K562 (cell line): ENCODE measurements around the gene MKNK1. TPM values are rescaled to one million over a fixed set of nuclear protein-coding genes. Genes with fewer than 3 reads are reported as not detected.

Experiments
- ATAC-seq: fragments of 200-7000 bp; cut with Tn5 transposase; 3 replicates; pipeline ENCODE4 v1.9.1; 2020; ENCODE audit warnings: moderate library complexity
- BruUV-seq: library from RNA; stranded (reverse); fragments of 400-500 nt; replicated peaks from 2 replicates; lab custom pipeline; 2021; lab: Mats Ljungman, UMichigan
- CTCF ChIA-PET: fragments of 300-600 bp; formaldehyde crosslinking; extraction: SDS; loops from one replicate; lab custom pipeline; 2021; ENCODE audit warnings: low intra/inter-chr PET ratio; lab: Yijun Ruan, JAX
- POLR2A ChIA-PET: fragments of 300-600, 350-650 bp; sonication (Branson Sonifier 250); formaldehyde crosslinking; extraction: SDS; loops from one replicate; lab custom pipeline; 2021; ENCODE audit warnings: antibody characterized with exemption, inconsistent platforms; lab: Yijun Ruan, JAX
- DNase-seq, 4 experiments: peaks; one replicate each; pipeline versions ENCODE4 v3.0.0 to v3.0.0-alpha.2; 2011 to 2018; ENCODE audit warnings: low spot score in 3 of 4, mixed read lengths in 3 of 4; ENCODE audit errors: extremely low read depth in 1 of 4
- FAIRE-seq: peaks from 2 replicates; lab custom pipeline; 2011; peaks lifted over from hg19 to GRCh38; lab: Jason Lieb, UNC
- H2AFZ ChIP-seq: 2 replicates; pipeline ENCODE4 v1.6.0; 2011; ENCODE audit warnings: low read depth, low read length, control low read depth, inconsistent platforms
- H3K27ac ChIP-seq: fragments of 200-600 bp; 3 replicates; pipeline ENCODE4 v1.8.0; 2011; ENCODE audit warnings: low read depth, mild to moderate bottlenecking, control low read depth, inconsistent platforms, low read length, moderate library complexity, mixed read lengths; ENCODE audit errors: extremely low read depth
- H3K27me3 ChIP-seq, 2 experiments: fragments of 300-600 bp in 1 of 2; 2 replicates in 1 of 2; 3 replicates in 1 of 2; pipeline versions ENCODE4 v1.6.0 to v1.8.0; 2011; ENCODE audit warnings: inconsistent platforms in 2 of 2, low read length in 2 of 2, mild to moderate bottlenecking in 1 of 2, mixed read lengths in 1 of 2, moderate library complexity in 1 of 2; ENCODE audit not compliant: control insufficient read depth in 2 of 2, insufficient read depth in 2 of 2
- H3K36me3 ChIP-seq: fragments of 300-600 bp; 3 replicates; pipeline ENCODE4 v1.8.0; 2011; ENCODE audit warnings: mild to moderate bottlenecking, low read length, inconsistent platforms; ENCODE audit not compliant: control insufficient read depth, insufficient read depth
- H3K4me1 ChIP-seq, 2 experiments: fragments of 200-600 bp in 1 of 2; replicated peaks in 1 of 2; 2 replicates in 1 of 2; 3 replicates in 1 of 2; pipeline versions ENCODE4 v1.5.1 to v1.8.0; 2011; ENCODE audit warnings: inconsistent platforms in 2 of 2, low read length in 2 of 2, mild to moderate bottlenecking in 1 of 2, mixed read lengths in 1 of 2, moderate library complexity in 1 of 2; ENCODE audit not compliant: control insufficient read depth in 2 of 2, insufficient read depth in 2 of 2
- H3K4me2 ChIP-seq: 2 replicates; pipeline ENCODE4 v1.6.1; 2011; ENCODE audit warnings: low read length, control low read depth, inconsistent platforms, mixed read lengths; ENCODE audit not compliant: insufficient read depth
- H3K4me3 ChIP-seq: fragments of 200-600 bp; sonication (generic), shearing (Covaris generic); 2 replicates; pipeline ENCODE4 v1.5.1; 2016; ENCODE audit warnings: control low read depth, inconsistent platforms
- H3K79me2 ChIP-seq: fragments of 200-600 bp; 3 replicates; pipeline ENCODE4 v1.8.0; 2011; ENCODE audit warnings: low read length, inconsistent platforms; ENCODE audit not compliant: control insufficient read depth, insufficient read depth
- H3K9ac ChIP-seq, 2 experiments: 2 replicates each; pipeline versions ENCODE4 v1.6.0 to v1.6.1; 2011; ENCODE audit warnings: low read depth in 2 of 2, low read length in 2 of 2, control low read depth in 1 of 2, inconsistent platforms in 1 of 2, mild to moderate bottlenecking in 1 of 2, mixed read lengths in 1 of 2; ENCODE audit not compliant: insufficient read depth in 1 of 2
- H3K9me1 ChIP-seq: one replicate; pipeline ENCODE4 v1.6.0; 2011; ENCODE audit warnings: inconsistent platforms, mild to moderate bottlenecking, low read length, moderate library complexity; ENCODE audit not compliant: control insufficient read depth, insufficient read depth
- H3K9me3 ChIP-seq: replicated peaks from 2 replicates; pipeline ENCODE4 v1.5.1; 2011; ENCODE audit warnings: low read depth, low read length, inconsistent platforms; ENCODE audit not compliant: control insufficient read depth, insufficient read depth
- H4K20me1 ChIP-seq: replicated peaks from 2 replicates; pipeline ENCODE4 v1.6.1; 2011; ENCODE audit warnings: low read length, inconsistent platforms, mixed read lengths; ENCODE audit not compliant: control insufficient read depth, insufficient read depth
- ARID2 ChIP-seq: fragments of 450-650 bp; IDR thresholded peaks from 2 replicates; pipeline ENCODE4 v1.6.1; 2017; ENCODE audit warnings: antibody characterized with exemption, mild to moderate bottlenecking
- EP300 ChIP-seq: IDR thresholded peaks from 2 replicates; pipeline ENCODE4 v1.6.1; 2012; ENCODE audit warnings: low read length, improper control_type of control experiment
- ETV1 ChIP-seq: fragments of 450-650 bp; conservative IDR thresholded peaks from 2 replicates; pipeline ENCODE4 v1.6.1; 2016; ENCODE audit warnings: missing genetic modification characterization, control low read depth, low read depth, missing compliant biosample characterization
- MAFG ChIP-seq: fragments of 450-650 bp; conservative IDR thresholded peaks from 2 replicates; pipeline ENCODE4 v1.6.1; 2016; ENCODE audit warnings: missing genetic modification characterization, missing compliant biosample characterization
- NR2C2 ChIP-seq, 2 experiments: fragments of 200-800 bp in 1 of 2; sonication (Bioruptor generic) in 1 of 2; sonication (generic) in 1 of 2; formaldehyde crosslinking in 1 of 2; IDR thresholded peaks; 2 replicates each; pipeline versions ENCODE4 v1.6.1 to v1.8.0; 2016 to 2022; ENCODE audit warnings: mild to moderate bottlenecking in 1 of 2, missing compliant biosample characterization in 1 of 2, missing genetic modification characterization in 1 of 2, missing genetic modification reagents in 1 of 2
- SRSF7 ChIP-seq: fragments of 200-400 bp; formaldehyde crosslinking; optimal IDR thresholded peaks from 2 replicates; pipeline ENCODE3; 2017; ENCODE audit warnings: mild to moderate bottlenecking, low read depth, low read length
- THRB ChIP-seq: fragments of 450-650 bp; formaldehyde crosslinking; conservative IDR thresholded peaks from 2 replicates; pipeline ENCODE4 v1.4.0; 2022; ENCODE audit warnings: mild to moderate bottlenecking, missing genetic modification characterization
- TRIM25 ChIP-seq: fragments of 450-650 bp; IDR thresholded peaks from 2 replicates; pipeline ENCODE4 v1.7.0; 2016; ENCODE audit warnings: borderline replicate concordance
- ZNF232 ChIP-seq: sonication (generic); formaldehyde crosslinking; IDR thresholded peaks from 2 replicates; pipeline ENCODE4 v1.8.0; 2022; ENCODE audit warnings: mild to moderate bottlenecking, missing genetic modification reagents
- ZNF668 ChIP-seq: fragments of 250-450 bp; sonication (Bioruptor Pico); IDR thresholded peaks from 2 replicates; pipeline ENCODE4 v1.8.0; 2022; ENCODE audit warnings: mild to moderate bottlenecking, inconsistent platforms
- WGBS: fragments of 100-300 bp; shearing (Covaris generic); methylation state at CpG from one replicate; pipeline ENCODE4 v1.1.6; 2016; ENCODE audit warnings: low coverage, mixed read lengths; ENCODE audit not compliant: insufficient coverage; ENCODE audit errors: missing lambda C conversion rate; 5-methylcytosine and 5-hydroxymethylcytosine counted together
- in situ Hi-C: fragments of 300-500 bp; cut with MboI; formaldehyde crosslinking; loops from 4 replicates; pipeline ENCODE4 v1.15.0; 2018; ENCODE audit warnings: inconsistent platforms, mixed read lengths
- intact Hi-C: fragments of 100-400 bp; cut with micrococcal nuclease; formaldehyde crosslinking; loops from 2 replicates; pipeline ENCODE4 v1.14.2; 2022
- polyA plus RNA-seq, 8 experiments: library from polyadenylated mRNA; depleted of rRNA in 4 of 8; stranded (reverse) in 5 of 8; unstranded in 3 of 8; fragments of >200 nt; fragmentation: Nextera tagmentation in 2 of 8; fragmentation: Illumina TruSeq in 1 of 8; extraction: Ambion mirVana in 2 of 8; extraction: Trizol in 1 of 8; gene quantifications; 2 replicates each; pipeline versions ENCODE4 v1.2.1 to v1.2.3, GENCODE V29; 2011 to 2014; ENCODE audit warnings: inconsistent platforms in 1 of 8, missing spikeins in 1 of 8
- total RNA-seq, 7 experiments: library from RNA; depleted of rRNA in 6 of 7; stranded (reverse); fragments of >200 nt in 6 of 7; fragmentation: Illumina TruSeq in 2 of 7; extraction: Trizol in 2 of 7; gene quantifications; 2 replicates each; pipeline versions ENCODE4 v1.2.1 to v1.2.3, GENCODE V29; 2011 to 2021; ENCODE audit warnings: low replicate concordance in 1 of 7

Gene MKNK1
- total and polyA plus RNA-seq, 9 of the 15 experiments (the other 6 are each of a cell fraction or from before 2014, with no cell fraction given), result 27.7 to 51.3 (median 43.7) TPM

GRCh38 chr1:46516200-46516950, 87.7 kb downstream of the MKNK1 start:
- FAIRE-seq (peak; percentile 35), ATAC-seq (peak; percentile 1; the same call in 1 of the 3 replicates), DNase-seq (no peak)
- intact Hi-C loops (no loop called here), in situ Hi-C loops (no loop called here)
- WGBS, result 46% methylated on average over 12 of the region's 12 CpGs
- Histone ChIP-seq H3K4me2 (peak overlapping the region; percentile 72; the same call in 1 of the 2 replicates), H4K20me1 (no peaks in the 10 kb centered on the region), H2AFZ (peak overlapping the region; percentile 71), H3K9ac (peak overlapping the region in 1 of 2 experiments; percentile 61; a peak in 1 of 4 replicates), H3K4me3 (no peak overlapping the region), H3K9me3 (no peaks in the 10 kb centered on the region), H3K36me3 (no peaks in the 10 kb centered on the region), H3K4me1 (peaks cover 50 to 71% of the 10 kb centered on the region in 2 experiments), H3K27me3 (no peaks in the 10 kb centered on the region), H3K9me1 (peaks cover 4% of the 10 kb centered on the region), H3K79me2 (no peaks in the 10 kb centered on the region), H3K27ac (no peak overlapping the region)
- ChIA-PET POLR2A (interaction anchor here (0.7 to 2.1 kb wide), 5 partner anchors 9 to 63 kb away, joined by 3 to 6 read pairs (median 4); no protein-coding TSS in a partner anchor), CTCF (no interaction called here)
- TF ChIP-seq NR2C2 (CRISPR knock-in tag; IDR thresholded peaks at IDR 0.05) (0 out of 2 replicates have a peak, but pooled peaks have one; percentile 36), NR2C2 (tag; IDR thresholded peaks at IDR 0.05) (no peak), TRIM25 (no peak), SRSF7 (no peak), EP300 (no peak), ETV1 (no peak), ZNF232 (no peak), ZNF668 (CRISPR knock-in tag) (0 out of 2 replicates have a peak, but pooled peaks have one; percentile 28), MAFG (tag) (no peak), THRB (CRISPR knock-in tag) (no peak), ARID2 (no peak)
- no TSS peak for BruUV-seq
